ENCODE results near the gene TRMT13. TPM values are rescaled to one million over a fixed set of nuclear protein-coding genes. Genes with fewer than 3 reads are reported as not detected.

The TRMT13 gene
- total RNA-seq, 1 experiment from 2014 or later = 19.4 TPM

GRCh38 chr1:100090471-100090870 lies 42.5 kb upstream of the TRMT13 start:
- Histone ChIP-seq H2AFZ (ENCODE audit: low read length) (no peak overlapping the region), H3K23me2 (ENCODE audit: insufficient read length, low read depth, low read length, poor library complexity, severe bottlenecking) (no peaks in the 10 kb centered on the region), H4K5ac (ENCODE audit: insufficient read length, low read depth, low read length) (no peak overlapping the region), H3K27me3 (ENCODE audit: insufficient read depth, low read length) (no peaks in the 10 kb centered on the region), H3K4me1 (ENCODE audit: insufficient read depth, low read length) (no peaks in the 10 kb centered on the region), H3K4me2 (ENCODE audit: insufficient read depth, insufficient read length, low read length) (no peak overlapping the region), H3K18ac (ENCODE audit: insufficient read length, low read depth, low read length) (no peak overlapping the region), H2BK15ac (ENCODE audit: low read depth, low read length) (no peak overlapping the region), H4K91ac (ENCODE audit: insufficient read length, low read depth, low read length) (no peak overlapping the region), H3K79me2 (ENCODE audit: insufficient read depth, low read length) (no peaks in the 10 kb centered on the region), H3K9ac (ENCODE audit: extremely low read depth, insufficient read length, low read length) (no peak overlapping the region), H3K27ac (ENCODE audit: insufficient read length, low read depth, low read length) (no peak overlapping the region), H3K4ac (ENCODE audit: low read depth, low read length) (no peak overlapping the region), H2BK120ac (ENCODE audit: low read depth, low read length, poor library complexity, severe bottlenecking) (no peak overlapping the region), H2BK5ac (ENCODE audit: insufficient read length, low read length) (no peak overlapping the region), H3K9me3 (ENCODE audit: control insufficient read depth, low read depth, low read length) (no peaks in the 10 kb centered on the region), H3T11ph (ENCODE audit: low read length) (no peak overlapping the region), H3K56ac (ENCODE audit: insufficient read length, low read depth, low read length) (no peak overlapping the region), H3K79me1 (ENCODE audit: insufficient read depth, low read depth, low read length, poor library complexity, severe bottlenecking) (no peaks in the 10 kb centered on the region), H3K23ac (ENCODE audit: insufficient read length, low read depth, low read length) (no peak overlapping the region), H4K20me1 (ENCODE audit: control insufficient read depth, insufficient read depth, insufficient read length) (no peaks in the 10 kb centered on the region), H4K8ac (replicated peaks; ENCODE audit: insufficient read length, low read depth, low read length) (no peak overlapping the region), H2BK12ac (ENCODE audit: insufficient read length, low read depth, low read length) (no peak overlapping the region), H2AK5ac (ENCODE audit: insufficient read length, low read length) (no peak overlapping the region), H2BK20ac (ENCODE audit: low read depth, low read length, poor library complexity, severe bottlenecking) (no peak overlapping the region), H3K14ac (ENCODE audit: insufficient read depth, low read length) (no peak overlapping the region)
- peak overlapping the region in 1 of 3 experiments; percentile 69; a peak in 1 of 7 replicates for H3K27ac Mint-ChIP-seq
- no CpG with 5 or more reads among the region's 3 CpGs for WGBS (ENCODE audit: extremely low coverage, insufficient read length, low lambda C conversion rate)
- H3K4me1 Mint-ChIP-seq = no peaks in the 10 kb centered on the region
- H3K9me3 Mint-ChIP-seq = no peaks in the 10 kb centered on the region
- no peak for TF ChIP-seq CTCF (conservative IDR thresholded peaks at IDR 0.05)
- H3K36me3 Mint-ChIP-seq (ENCODE audit: insufficient read depth in 1 of 3, low read depth in 3 of 3) = peaks cover 7 to 49% (median 44%) of the 10 kb centered on the region in 3 experiments; a peak in 6 of 7 replicates
- no peak for DNase-seq
- H3K27me3 Mint-ChIP-seq (ENCODE audit: low read depth) = no peaks in the 10 kb centered on the region
- no peak overlapping the region for H3K4me3 Mint-ChIP-seq

Measured in H9 (cell line).